Uterus (tissue), 2 donors: ENCODE data around the gene CSF3R.

Experiments
- POLR2A ChIP-seq, 2 donors: fragments of 450-650 bp; IDR thresholded peaks; one replicate each; pipeline ENCODE4 v1.6.1; 2016; ENCODE audit warnings: antibody characterized with exemption in 2 of 2, mild to moderate bottlenecking in 1 of 2, moderate library complexity in 1 of 2
- TF ChIP-seq, protein P1 (sequence below), 4 experiments: fragments of 200-600 bp in 2 of 4; fragments of 450-650 bp in 2 of 4; sonication (generic) in 2 of 4; IDR thresholded peaks; one replicate each; pipeline ENCODE4 v1.5.1; 2016 to 2019; ENCODE audit warnings: antibody characterized with exemption in 4 of 4, mild to moderate bottlenecking in 2 of 4, moderate library complexity in 1 of 4

DNA sequence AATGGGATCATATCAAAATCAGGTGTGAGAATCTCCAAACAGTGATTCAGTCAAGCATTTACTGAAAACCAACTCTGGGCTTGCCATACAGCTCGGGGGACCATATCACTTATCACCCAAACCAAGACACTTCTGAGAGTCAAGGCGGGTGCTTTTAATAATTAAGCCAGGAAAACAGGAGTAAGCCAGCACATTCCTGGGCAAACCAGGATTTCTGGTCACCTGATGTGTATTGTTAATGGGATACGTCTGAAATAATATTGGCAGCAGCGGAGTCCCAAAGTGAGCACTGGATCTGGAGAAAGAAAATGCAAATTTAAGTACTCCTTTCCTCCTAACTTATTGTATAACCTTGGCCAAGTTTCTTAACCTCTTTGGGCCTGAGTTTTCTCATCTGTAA, 50.1 kb downstream of the CSF3R start:
- TF ChIP-seq, protein P1, sequence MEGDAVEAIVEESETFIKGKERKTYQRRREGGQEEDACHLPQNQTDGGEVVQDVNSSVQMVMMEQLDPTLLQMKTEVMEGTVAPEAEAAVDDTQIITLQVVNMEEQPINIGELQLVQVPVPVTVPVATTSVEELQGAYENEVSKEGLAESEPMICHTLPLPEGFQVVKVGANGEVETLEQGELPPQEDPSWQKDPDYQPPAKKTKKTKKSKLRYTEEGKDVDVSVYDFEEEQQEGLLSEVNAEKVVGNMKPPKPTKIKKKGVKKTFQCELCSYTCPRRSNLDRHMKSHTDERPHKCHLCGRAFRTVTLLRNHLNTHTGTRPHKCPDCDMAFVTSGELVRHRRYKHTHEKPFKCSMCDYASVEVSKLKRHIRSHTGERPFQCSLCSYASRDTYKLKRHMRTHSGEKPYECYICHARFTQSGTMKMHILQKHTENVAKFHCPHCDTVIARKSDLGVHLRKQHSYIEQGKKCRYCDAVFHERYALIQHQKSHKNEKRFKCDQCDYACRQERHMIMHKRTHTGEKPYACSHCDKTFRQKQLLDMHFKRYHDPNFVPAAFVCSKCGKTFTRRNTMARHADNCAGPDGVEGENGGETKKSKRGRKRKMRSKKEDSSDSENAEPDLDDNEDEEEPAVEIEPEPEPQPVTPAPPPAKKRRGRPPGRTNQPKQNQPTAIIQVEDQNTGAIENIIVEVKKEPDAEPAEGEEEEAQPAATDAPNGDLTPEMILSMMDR (IDR thresholded peaks at IDR 0.05) = no peak
- no peak for TF ChIP-seq POLR2A (IDR thresholded peaks at IDR 0.05)
